AG09319 (cell line): ENCODE results near the gene MRTFA.

Experiments
- DNase-seq: peaks from one replicate; pipeline ENCODE4 v3.0.0-alpha.2; 2010; ENCODE audit warnings: low read depth; ENCODE audit errors: extremely low read depth
- CTCF ChIP-seq: IDR thresholded peaks from 2 replicates; pipeline ENCODE4 v1.5.1; 2011; ENCODE audit warnings: low read depth, mild to moderate bottlenecking, inconsistent platforms, low read length, moderate library complexity

The MRTFA gene

DNA sequence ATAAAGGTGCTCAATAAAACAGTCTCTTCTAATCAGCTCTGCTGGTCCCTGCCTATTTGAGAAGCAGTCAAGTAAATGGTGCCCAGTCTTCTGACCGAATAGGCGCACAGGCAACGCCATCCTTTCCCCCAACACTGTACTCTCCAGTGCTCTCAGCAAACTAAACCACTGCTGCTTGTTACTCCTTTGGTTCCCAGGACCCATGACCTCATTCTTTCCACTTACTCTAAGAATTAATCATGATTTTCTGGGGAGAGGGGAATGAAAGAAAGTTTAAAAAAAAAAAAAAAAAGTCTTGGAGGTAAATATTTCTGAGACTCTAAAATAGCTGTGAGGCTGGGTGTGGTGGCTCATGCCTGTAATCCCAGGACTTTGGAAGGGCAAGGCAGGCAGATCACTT lies 202.4 kb downstream of the MRTFA start:
- no peak for DNase-seq
- no peak for TF ChIP-seq CTCF

- DNase-seq: no peak
- TF ChIP-seq CTCF: no peak
These were observed 203.0 kb downstream of the MRTFA start for GRCh38 chr22:40433416-40434090.

GRCh38 chr22:40432625-40433024 lies 203.9 kb downstream of the MRTFA start:
- DNase-seq: no peak

DNA sequence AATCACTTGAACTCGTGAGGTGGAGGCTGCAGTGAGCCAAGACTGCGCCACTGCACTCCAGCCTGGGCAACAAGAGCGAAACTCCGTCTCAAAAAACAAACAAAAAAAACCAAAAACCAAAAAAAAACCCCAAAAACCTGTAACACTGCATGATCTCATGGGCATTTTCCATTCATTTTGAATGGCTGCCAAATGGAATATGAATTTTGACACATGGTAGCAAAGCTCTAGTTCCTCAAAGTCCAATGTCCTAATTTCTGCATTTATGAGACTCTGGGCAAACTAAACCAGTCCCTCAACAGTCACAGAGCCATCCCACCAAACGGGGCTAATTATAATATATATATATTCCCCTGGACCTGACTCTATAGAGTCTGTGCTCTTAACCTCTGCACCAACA lies 204.4 kb downstream of the MRTFA start:
- TF ChIP-seq CTCF: no peak
- DNase-seq: no peak

More at GRCh38 chr22:40432625-40433024, 203.9 kb downstream of the MRTFA start:
- no peak for TF ChIP-seq CTCF

GRCh38 chr22:40430991-40431390 lies 205.5 kb downstream of the MRTFA start:
- DNase-seq: no peak
- TF ChIP-seq CTCF: no peak

DNA sequence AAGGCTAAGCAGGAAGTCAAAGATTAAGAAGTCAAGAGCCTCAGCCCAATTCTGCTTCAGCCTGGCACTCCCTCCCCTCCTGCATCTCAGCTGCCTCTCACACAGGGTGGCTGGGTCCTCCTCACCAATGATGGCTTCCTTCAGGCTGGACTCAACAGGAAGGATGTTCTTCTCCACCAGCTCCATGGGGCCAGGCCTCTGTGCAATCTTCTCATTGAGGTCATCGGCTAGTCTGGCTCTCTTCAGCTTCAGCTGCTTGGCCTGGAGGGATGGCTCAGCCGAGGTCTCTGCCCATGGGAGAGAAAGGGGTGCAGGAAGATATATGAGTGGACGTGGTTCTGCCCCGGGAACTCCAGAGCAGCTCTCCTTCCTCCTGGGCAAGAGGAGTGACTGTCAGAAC lies 207.0 kb downstream of the MRTFA start:
- DNase-seq: no peak
- no peak for TF ChIP-seq CTCF

- DNase-seq: no peak
- no peak for TF ChIP-seq CTCF
These were observed 207.7 kb downstream of the MRTFA start for GRCh38 chr22:40428796-40429195.
